Skin of body (tissue), 2 donors: ENCODE data around the gene MYO3A. TPM values are rescaled to one million over a fixed set of nuclear protein-coding genes. Genes with fewer than 3 reads are reported as not detected.
"Not testable (repeated sequence)": the region's sequence is repeated elsewhere in the genome, so short reads cannot be mapped to it uniquely, and the experiment has no call there.

Experiments
- DNase-seq: peaks from one replicate; lab custom pipeline; 2025; lab: John Stamatoyannopoulos, UW
- total RNA-seq: library from RNA; depleted of rRNA; stranded (reverse); fragments of >200 nt; gene quantifications from one replicate; pipeline ENCODE4 v1.2.3, GENCODE V29; 2014

Gene MYO3A
- total RNA-seq, 1 donor from 2014 or later, result 2.3 TPM

GRCh38 chr10:25974897-25975459 lies 40.9 kb downstream of the MYO3A start:
- no peak for DNase-seq

- DNase-seq, result no peak
Measured at GRCh38 chr10:25978771-25979170, 44.7 kb downstream of the MYO3A start.

- DNase-seq, result no peak
Measured at GRCh38 chr10:25982107-25982506, 48.1 kb downstream of the MYO3A start.

GRCh38 chr10:25988583-25988982 lies 54.6 kb downstream of the MYO3A start:
- DNase-seq, result no peak

- DNase-seq, result no peak
Measured at GRCh38 chr10:25989951-25990350, 55.9 kb downstream of the MYO3A start.

GRCh38 chr10:25999295-25999981 lies 65.4 kb downstream of the MYO3A start:
- no peak for DNase-seq

GRCh38 chr10:26000971-26001370 lies 66.9 kb downstream of the MYO3A start:
- DNase-seq, result no peak

- DNase-seq, result not testable (repeated sequence)
Measured at GRCh38 chr10:26002466-26002865, 68.4 kb downstream of the MYO3A start.

GRCh38 chr10:26015092-26015491 lies 81.1 kb downstream of the MYO3A start:
- DNase-seq, result no peak

- no peak for DNase-seq
Measured at GRCh38 chr10:26022831-26023230, 88.8 kb downstream of the MYO3A start.

GRCh38 chr10:26024303-26024702 lies 90.3 kb downstream of the MYO3A start:
- no peak for DNase-seq

- DNase-seq, result no peak
Measured at GRCh38 chr10:26025523-26025922, 91.5 kb downstream of the MYO3A start.

GRCh38 chr10:26029858-26030257 lies 95.8 kb downstream of the MYO3A start:
- no peak for DNase-seq

GRCh38 chr10:26031300-26031699 lies 97.3 kb downstream of the MYO3A start:
- no peak for DNase-seq

GRCh38 chr10:26043469-26043868 lies 109.4 kb downstream of the MYO3A start:
- DNase-seq, result no peak

- peak; percentile 20 for DNase-seq
Measured at GRCh38 chr10:26044141-26044749, 110.2 kb downstream of the MYO3A start.

GRCh38 chr10:26046073-26046700 lies 112.2 kb downstream of the MYO3A start:
- DNase-seq, result no peak

- DNase-seq, result no peak
Measured at GRCh38 chr10:26048756-26049155, 114.7 kb downstream of the MYO3A start.

GRCh38 chr10:26052326-26052725 lies 118.3 kb downstream of the MYO3A start:
- no peak for DNase-seq

GRCh38 chr10:26057466-26057865 lies 123.4 kb downstream of the MYO3A start:
- DNase-seq, result no peak

GRCh38 chr10:26064106-26064505 lies 130.1 kb downstream of the MYO3A start:
- no peak for DNase-seq

- no peak for DNase-seq
Measured at GRCh38 chr10:26067680-26068079, 133.7 kb downstream of the MYO3A start.
